Trophoblast cell (in vitro differentiated cells and primary cell): Measurements from ENCODE around the gene WDR86.

ENCODE experiments used
- DNase-seq, 2 donors: peaks; one replicate each; pipeline ENCODE4 v3.0.0-alpha.2; 2016
- H2AFZ ChIP-seq: 2 replicates; pipeline ENCODE4 v1.6.1; 2013; ENCODE audit warnings: low read length, moderate library complexity, mild to moderate bottlenecking; ENCODE audit not compliant: insufficient read depth, poor library complexity
- H2AK5ac ChIP-seq: 2 replicates; pipeline ENCODE4 v1.6.1; 2013; ENCODE audit warnings: mild to moderate bottlenecking, low read length
- H2BK120ac ChIP-seq: 2 replicates; pipeline ENCODE4 v1.6.1; 2013; ENCODE audit warnings: low read length, mild to moderate bottlenecking, moderate library complexity; ENCODE audit not compliant: insufficient read depth, poor library complexity
- H2BK12ac ChIP-seq: 2 replicates; pipeline ENCODE4 v1.6.1; 2013; ENCODE audit warnings: mild to moderate bottlenecking, low read length, moderate library complexity
- H2BK5ac ChIP-seq: 2 replicates; pipeline ENCODE4 v1.6.1; 2013; ENCODE audit warnings: low read length, low read depth, moderate library complexity, mild to moderate bottlenecking; ENCODE audit not compliant: poor library complexity
- H3K14ac ChIP-seq: 2 replicates; pipeline ENCODE4 v1.6.1; 2013; ENCODE audit warnings: mild to moderate bottlenecking, low read length
- H3K18ac ChIP-seq: 2 replicates; pipeline ENCODE4 v1.6.1; 2013; ENCODE audit warnings: mild to moderate bottlenecking, low read length
- H3K23ac ChIP-seq: 2 replicates; pipeline ENCODE4 v1.6.1; 2013; ENCODE audit warnings: low read length
- H3K27ac ChIP-seq: 2 replicates; pipeline ENCODE4 v1.5.1; 2013; ENCODE audit warnings: low read depth, mild to moderate bottlenecking, inconsistent platforms, low read length, moderate library complexity
- H3K27me3 ChIP-seq: 2 replicates; pipeline ENCODE4 v1.6.1; 2013; ENCODE audit warnings: inconsistent platforms, mild to moderate bottlenecking, low read length, moderate library complexity; ENCODE audit not compliant: insufficient read depth
- H3K36me3 ChIP-seq, 2 experiments: 1 replicate in 1 of 2; 2 replicates in 1 of 2; pipeline ENCODE4 v1.6.1; 2013; ENCODE audit warnings: low read length in 2 of 2, mild to moderate bottlenecking in 2 of 2, moderate library complexity in 1 of 2; ENCODE audit not compliant: insufficient read depth in 2 of 2, control insufficient read depth in 1 of 2
- H3K4ac ChIP-seq: 2 replicates; pipeline ENCODE4 v1.6.1; 2013; ENCODE audit warnings: low read depth, mild to moderate bottlenecking, low read length, moderate library complexity
- H3K4me1 ChIP-seq, 2 experiments: 1 replicate in 1 of 2; 2 replicates in 1 of 2; pipeline ENCODE4 v1.6.1; 2013; ENCODE audit warnings: low read length in 2 of 2, mild to moderate bottlenecking in 2 of 2, moderate library complexity in 1 of 2; ENCODE audit not compliant: insufficient read depth in 2 of 2, control insufficient read depth in 1 of 2
- H3K4me2 ChIP-seq: 2 replicates; pipeline ENCODE4 v1.6.1; 2013; ENCODE audit warnings: inconsistent platforms, mild to moderate bottlenecking, low read length, moderate library complexity
- H3K4me3 ChIP-seq: 2 replicates; pipeline ENCODE4 v1.5.1; 2013; ENCODE audit warnings: mild to moderate bottlenecking, low read depth, low read length, inconsistent platforms
- H3K79me1 ChIP-seq: one replicate; pipeline ENCODE4 v1.6.1; 2013; ENCODE audit warnings: low read length
- H3K79me2 ChIP-seq: 2 replicates; pipeline ENCODE4 v1.6.1; 2013; ENCODE audit warnings: low read length, mild to moderate bottlenecking; ENCODE audit not compliant: control insufficient read depth, insufficient read depth, poor library complexity
- H3K9ac ChIP-seq: 2 replicates; pipeline ENCODE4 v1.6.1; 2013; ENCODE audit warnings: mild to moderate bottlenecking, low read length
- H3K9me3 ChIP-seq: 2 replicates; pipeline ENCODE4 v1.6.1; 2013; ENCODE audit warnings: low read depth, mild to moderate bottlenecking, control low read depth, inconsistent platforms, low read length; ENCODE audit not compliant: insufficient read depth
- H4K12ac ChIP-seq: 2 replicates; pipeline ENCODE4 v1.6.1; 2013; ENCODE audit warnings: low read depth, mild to moderate bottlenecking, low read length, moderate library complexity
- H4K8ac ChIP-seq: 2 replicates; pipeline ENCODE4 v1.6.1; 2013; ENCODE audit warnings: low read depth, mild to moderate bottlenecking, low read length, moderate library complexity
- H4K91ac ChIP-seq: one replicate; pipeline ENCODE4 v1.6.1; 2013; ENCODE audit warnings: low read depth, mild to moderate bottlenecking, low read length, moderate library complexity
- WGBS: extraction: QIAGEN DNeasy Blood & Tissue Kit; methylation state at CpG from one replicate; pipeline ENCODE4 v1.1.7; 2013; ENCODE audit warnings: missing lambda C conversion rate; ENCODE audit not compliant: insufficient read length, insufficient coverage; ENCODE audit errors: extremely low coverage; 5-methylcytosine and 5-hydroxymethylcytosine counted together

Gene WDR86

DNA sequence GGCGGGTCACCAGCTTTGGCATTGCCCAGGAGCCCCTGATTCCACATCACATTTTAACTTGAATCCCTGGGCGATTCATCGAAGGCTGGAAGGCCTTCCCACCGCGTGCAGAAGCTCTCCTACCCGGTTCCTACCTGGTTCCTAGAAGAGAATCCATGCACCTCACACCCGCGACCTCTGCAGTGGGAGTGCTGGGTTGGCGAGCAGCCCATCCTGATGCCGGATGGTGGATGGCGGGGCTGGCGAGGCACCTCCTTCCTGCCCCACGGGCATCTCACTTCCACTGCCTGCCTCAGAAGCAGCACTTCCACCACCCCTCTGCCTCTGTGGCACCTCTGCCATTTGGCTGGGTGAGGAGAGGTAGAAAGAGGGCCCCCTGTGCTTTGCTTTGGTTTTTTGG, 36.2 kb downstream of the WDR86 start:
- WGBS, result no CpG with 5 or more reads among the region's 13 CpGs
- Histone ChIP-seq H4K91ac (no peak overlapping the region), H3K27me3 (no peaks in the 10 kb centered on the region), H2BK12ac (no peak overlapping the region), H2AK5ac (no peak overlapping the region), H3K27ac (no peak overlapping the region), H3K4me2 (no peak overlapping the region), H2AFZ (no peak overlapping the region), H4K12ac (no peak overlapping the region), H2BK120ac (no peak overlapping the region), H3K18ac (no peak overlapping the region), H3K79me2 (no peaks in the 10 kb centered on the region), H3K4me1 (no peaks in the 10 kb centered on the region), H3K23ac (no peak overlapping the region), H3K9me3 (no peaks in the 10 kb centered on the region), H3K9ac (no peak overlapping the region), H2BK5ac (no peak overlapping the region), H3K79me1 (no peaks in the 10 kb centered on the region), H3K36me3 (peaks cover 30 to 34% of the 10 kb centered on the region in 2 experiments), H4K8ac (no peak overlapping the region), H3K14ac (no peak overlapping the region), H3K4me3 (no peak overlapping the region), H3K4ac (no peak overlapping the region)
- DNase-seq, result no peak

DNA sequence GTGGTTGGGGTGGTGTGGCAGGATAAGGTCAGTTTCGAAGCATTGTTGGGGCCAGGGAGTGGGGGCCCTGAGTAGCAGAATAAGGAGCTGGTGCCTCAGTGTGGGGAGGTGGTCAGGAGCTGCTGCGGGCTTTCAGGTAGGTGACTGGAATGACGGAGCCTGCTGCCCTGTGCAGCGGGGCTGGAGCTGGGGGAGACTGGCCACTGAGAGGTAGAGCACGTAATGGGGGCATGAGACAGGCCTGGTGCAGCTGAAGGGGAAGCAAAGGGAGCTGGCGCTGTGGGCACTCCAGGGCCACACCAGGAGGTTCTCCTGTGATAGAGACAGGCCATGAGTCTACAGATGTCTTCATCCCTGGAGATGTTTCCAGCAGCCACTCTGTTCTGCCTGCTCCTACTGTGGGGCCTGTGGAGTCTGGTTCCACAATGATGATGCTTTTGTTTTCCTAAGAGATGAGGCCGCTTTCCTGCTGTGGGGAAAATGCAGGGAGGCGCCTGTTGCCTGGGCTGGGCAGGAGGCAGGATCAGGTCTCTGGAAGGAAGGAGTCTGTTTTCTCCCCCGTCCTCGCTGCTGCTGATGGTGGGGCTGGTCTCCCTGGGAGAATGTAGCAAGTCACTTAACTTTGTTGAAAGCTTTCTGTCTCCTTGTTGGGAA, 37.1 kb downstream of the WDR86 start:
- H3K27me3 ChIP-seq, result no peaks in the 10 kb centered on the region
- H3K9ac ChIP-seq, result no peak overlapping the region
- no peak overlapping the region for H2AFZ ChIP-seq
- H3K36me3 ChIP-seq, result peaks cover 26 to 30% of the 10 kb centered on the region in 2 experiments
- H4K91ac ChIP-seq, result no peak overlapping the region
- no peaks in the 10 kb centered on the region for H3K4me1 ChIP-seq
- no peak overlapping the region for H3K4me2 ChIP-seq
- no peak for DNase-seq
- no peak overlapping the region for H4K8ac ChIP-seq
- H3K27ac ChIP-seq, result no peak overlapping the region
- H4K12ac ChIP-seq, result no peak overlapping the region
- no peak overlapping the region for H2BK5ac ChIP-seq
- no peak overlapping the region for H2BK120ac ChIP-seq
- H3K18ac ChIP-seq, result no peak overlapping the region
- no peaks in the 10 kb centered on the region for H3K9me3 ChIP-seq
- no peak overlapping the region for H3K4ac ChIP-seq
- no peak overlapping the region for H3K4me3 ChIP-seq
- no peak overlapping the region for H3K23ac ChIP-seq
- no peaks in the 10 kb centered on the region for H3K79me1 ChIP-seq
- no peak overlapping the region for H2AK5ac ChIP-seq
- H2BK12ac ChIP-seq, result no peak overlapping the region
- no CpG with 5 or more reads among the region's 10 CpGs for WGBS
- H3K14ac ChIP-seq, result no peak overlapping the region
- no peaks in the 10 kb centered on the region for H3K79me2 ChIP-seq

DNA sequence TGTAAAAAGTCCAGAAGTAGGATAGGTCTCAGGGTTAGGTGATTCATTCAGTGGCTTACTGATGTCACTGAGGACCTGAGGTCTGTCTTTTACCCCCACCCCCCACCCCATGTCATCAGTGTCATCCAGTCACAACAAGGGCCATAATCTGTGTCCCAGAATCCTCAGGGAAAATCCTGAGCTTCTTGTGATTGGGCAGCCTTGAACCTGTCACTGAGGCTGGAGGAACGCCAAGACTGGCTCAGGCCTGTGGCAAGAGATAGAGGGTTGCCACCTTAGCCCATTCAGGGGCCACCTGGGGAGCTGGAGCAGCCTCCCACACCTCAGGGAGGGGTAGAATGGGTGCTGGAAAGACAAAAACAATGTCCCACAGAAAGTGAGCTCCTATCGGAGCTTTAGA, 38.6 kb downstream of the WDR86 start:
- H3K9me3 ChIP-seq, result no peaks in the 10 kb centered on the region
- H3K4ac ChIP-seq, result no peak overlapping the region
- H3K79me2 ChIP-seq, result no peaks in the 10 kb centered on the region
- no peak overlapping the region for H3K9ac ChIP-seq
- no peak overlapping the region for H3K4me2 ChIP-seq
- no peaks in the 10 kb centered on the region for H3K79me1 ChIP-seq
- no peak overlapping the region for H2BK5ac ChIP-seq
- no peak overlapping the region for H3K4me3 ChIP-seq
- H4K8ac ChIP-seq, result no peak overlapping the region
- no peak for DNase-seq
- no peaks in the 10 kb centered on the region for H3K27me3 ChIP-seq
- no CpG with 5 or more reads among the region's 2 CpGs for WGBS
- no peak overlapping the region for H2BK12ac ChIP-seq
- H4K12ac ChIP-seq, result no peak overlapping the region
- no peak overlapping the region for H3K27ac ChIP-seq
- H3K14ac ChIP-seq, result no peak overlapping the region
- H3K4me1 ChIP-seq, result peaks cover 0 to under 1% of the 10 kb centered on the region in 2 experiments
- no peak overlapping the region for H4K91ac ChIP-seq
- H2BK120ac ChIP-seq, result no peak overlapping the region
- peaks cover 17 to 19% of the 10 kb centered on the region in 2 experiments for H3K36me3 ChIP-seq
- no peak overlapping the region for H2AK5ac ChIP-seq
- H3K18ac ChIP-seq, result no peak overlapping the region
- no peak overlapping the region for H3K23ac ChIP-seq
- H2AFZ ChIP-seq, result no peak overlapping the region

DNA sequence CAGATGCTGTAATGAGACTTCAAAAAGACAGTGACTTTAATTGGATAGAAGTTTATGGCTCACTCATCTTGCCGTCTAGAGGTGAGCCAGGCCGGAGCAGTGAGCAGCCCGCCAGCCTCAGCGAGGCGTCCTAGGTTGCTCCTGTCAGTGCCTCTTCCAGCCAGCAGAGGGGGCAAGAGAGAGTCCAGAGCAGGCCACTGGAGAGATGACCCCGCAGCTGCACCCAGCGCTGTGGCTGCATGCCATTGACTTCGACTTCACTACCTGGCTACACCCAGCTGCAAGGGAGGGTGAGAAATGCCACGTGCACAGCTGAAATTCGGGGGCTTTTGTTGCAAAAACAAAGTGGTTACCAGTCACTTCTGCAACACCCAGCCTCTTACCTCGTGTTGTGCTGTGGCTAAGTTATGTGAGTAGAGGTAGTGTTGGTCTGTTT, 41.7 kb downstream of the WDR86 start:
- Histone ChIP-seq H3K9ac (no peak overlapping the region), H3K4me1 (peaks cover 0 to 3% of the 10 kb centered on the region in 2 experiments), H3K27ac (no peak overlapping the region), H2BK12ac (no peak overlapping the region), H3K14ac (no peak overlapping the region), H3K4me3 (no peak overlapping the region), H3K36me3 (peaks cover 5 to 7% of the 10 kb centered on the region in 2 experiments), H2AFZ (no peak overlapping the region), H2AK5ac (no peak overlapping the region), H3K4me2 (no peak overlapping the region), H3K79me1 (peaks cover 2% of the 10 kb centered on the region), H3K27me3 (no peaks in the 10 kb centered on the region), H2BK120ac (no peak overlapping the region), H4K8ac (no peak overlapping the region), H2BK5ac (no peak overlapping the region), H3K23ac (no peak overlapping the region), H4K91ac (no peak overlapping the region), H3K9me3 (peaks cover 1% of the 10 kb centered on the region), H3K79me2 (no peaks in the 10 kb centered on the region), H3K4ac (no peak overlapping the region), H4K12ac (no peak overlapping the region), H3K18ac (no peak overlapping the region)
- WGBS, result no CpG with 5 or more reads among the region's 11 CpGs
- DNase-seq, result peak; percentile 77 to 90
